HEK293 (cell line): ENCODE measurements around the gene MUSK.

Experiments
- CTCF ChIA-PET: fragments of 350-600 bp; formaldehyde crosslinking; extraction: SDS; loops from one replicate; lab custom pipeline; 2021; ENCODE audit warnings: antibody characterized with exemption; lab: Yijun Ruan, JAX
- POLR2A ChIA-PET: fragments of 300-600 bp; formaldehyde crosslinking; extraction: SDS; loops from one replicate; lab custom pipeline; 2020; ENCODE audit warnings: antibody characterized with exemption, inconsistent platforms; lab: Yijun Ruan, JAX
- H3K27ac ChIP-seq: fragments of 200-500 bp; sonication (Bioruptor generic); 2 replicates; pipeline ENCODE4 v1.5.1; 2014; ENCODE audit warnings: low read depth, low read length, control low read depth, inconsistent platforms; ENCODE audit errors: extremely low read depth
- H3K36me3 ChIP-seq, 2 experiments: fragments of 200-500 bp in 1 of 2; sonication (Bioruptor generic) in 1 of 2; 1 replicate in 1 of 2; 2 replicates in 1 of 2; pipeline ENCODE4 v1.5.1; 2014 to 2017; ENCODE audit warnings: inconsistent platforms in 2 of 2, low read length in 2 of 2; ENCODE audit not compliant: control insufficient read depth in 2 of 2, insufficient read depth in 1 of 2
- H3K4me1 ChIP-seq: fragments of 200-500 bp; sonication (Bioruptor generic); 2 replicates; pipeline ENCODE4 v1.5.1; 2014; ENCODE audit warnings: mild to moderate bottlenecking, low read length, inconsistent platforms; ENCODE audit not compliant: control insufficient read depth, insufficient read depth
- H3K4me3 ChIP-seq: 2 replicates; pipeline ENCODE4 v1.5.1; 2011; ENCODE audit warnings: low read depth, mild to moderate bottlenecking, control low read depth, low read length, moderate library complexity
- H3K9me3 ChIP-seq: fragments of 200-500 bp; sonication (Bioruptor generic); 2 replicates; pipeline ENCODE4 v1.5.1; 2014; ENCODE audit warnings: low read depth, low read length, inconsistent platforms; ENCODE audit not compliant: control insufficient read depth, insufficient read depth
- AEBP2 ChIP-seq: fragments of 450-650 bp; formaldehyde crosslinking; IDR thresholded peaks from 2 replicates; pipeline ENCODE4 v1.5.1; 2016; ENCODE audit warnings: missing biosample characterization, missing genetic modification characterization, borderline replicate concordance
- GLIS1 ChIP-seq: fragments of 450-650 bp; formaldehyde crosslinking; IDR thresholded peaks from 2 replicates; pipeline ENCODE4 v1.5.1; 2016; ENCODE audit warnings: missing biosample characterization, missing genetic modification characterization
- HOXC10 ChIP-seq: sonication (generic); formaldehyde crosslinking; IDR thresholded peaks from 2 replicates; pipeline ENCODE4 v1.8.1; 2023; ENCODE audit warnings: mild to moderate bottlenecking, missing genetic modification reagents
- IKZF3 ChIP-seq: fragments of 450-650 bp; IDR thresholded peaks from 2 replicates; pipeline ENCODE4 v1.5.0; 2018; ENCODE audit warnings: missing biosample characterization, mild to moderate bottlenecking, missing genetic modification characterization, moderate library complexity
- KLF16 ChIP-seq: fragments of 450-650 bp; formaldehyde crosslinking; IDR thresholded peaks from 2 replicates; pipeline ENCODE4 v1.5.1; 2017; ENCODE audit warnings: missing biosample characterization, missing genetic modification characterization
- SETDB1 ChIP-seq: IDR thresholded peaks from one replicate; pipeline ENCODE4 v1.6.1; 2017; ENCODE audit warnings: mild to moderate bottlenecking, low read length, moderate library complexity, mixed read lengths; ENCODE audit not compliant: insufficient read length
- ZBTB10 ChIP-seq: fragments of 450-650 bp; formaldehyde crosslinking; IDR thresholded peaks from 2 replicates; pipeline ENCODE4 v1.5.1; 2016; ENCODE audit warnings: missing biosample characterization, missing genetic modification characterization
- ZBTB26 ChIP-seq: fragments of 450-650 bp; formaldehyde crosslinking; optimal IDR thresholded peaks from 2 replicates; pipeline ENCODE3; 2016; ENCODE audit warnings: missing biosample characterization, mild to moderate bottlenecking, missing genetic modification characterization
- ZFP3 ChIP-seq: fragments of 450-650 bp; formaldehyde crosslinking; IDR thresholded peaks from 2 replicates; pipeline ENCODE4 v1.5.1; 2016; ENCODE audit warnings: low read depth, missing biosample characterization, missing genetic modification characterization
- ZFP41 ChIP-seq: fragments of 450-650 bp; formaldehyde crosslinking; IDR thresholded peaks from 2 replicates; pipeline ENCODE4 v1.5.1; 2016; ENCODE audit warnings: missing biosample characterization, missing genetic modification characterization, borderline replicate concordance
- ZIC2 ChIP-seq: fragments of 450-650 bp; formaldehyde crosslinking; IDR thresholded peaks from 2 replicates; pipeline ENCODE4 v1.5.1; 2016; ENCODE audit warnings: missing biosample characterization, missing genetic modification characterization
- ZNF223 ChIP-seq: fragments of 450-650 bp; formaldehyde crosslinking; IDR thresholded peaks from 2 replicates; pipeline ENCODE4 v1.5.1; 2016; ENCODE audit warnings: missing biosample characterization, missing genetic modification characterization
- ZNF23 ChIP-seq: fragments of 450-650 bp; formaldehyde crosslinking; IDR thresholded peaks from 2 replicates; pipeline ENCODE4 v1.5.1; 2016; ENCODE audit warnings: missing biosample characterization, missing genetic modification characterization, borderline replicate concordance
- ZNF274 ChIP-seq, 2 experiments: fragments of 200-500 bp in 1 of 2; fragments of 450-650 bp in 1 of 2; sonication (Bioruptor generic) in 1 of 2; formaldehyde crosslinking in 1 of 2; IDR thresholded peaks; 2 replicates each; pipeline versions ENCODE4 v1.5.1 to v1.6.1; 2014 to 2016; ENCODE audit warnings: borderline replicate concordance in 1 of 2, inconsistent platforms in 1 of 2, low read length in 1 of 2, missing biosample characterization in 1 of 2, missing genetic modification characterization in 1 of 2
- ZNF341 ChIP-seq: fragments of 450-650 bp; formaldehyde crosslinking; IDR thresholded peaks from 2 replicates; pipeline ENCODE4; 2016; ENCODE audit warnings: low read depth, missing biosample characterization, missing genetic modification characterization
- ZNF391 ChIP-seq: fragments of 450-650 bp; formaldehyde crosslinking; IDR thresholded peaks from 2 replicates; pipeline ENCODE4 v1.5.1; 2016; ENCODE audit warnings: low read depth, missing biosample characterization, missing genetic modification characterization, borderline replicate concordance
- ZNF521 ChIP-seq: fragments of 450-650 bp; formaldehyde crosslinking; IDR thresholded peaks from 2 replicates; pipeline ENCODE4 v1.5.1; 2017; ENCODE audit warnings: missing biosample characterization, mild to moderate bottlenecking, missing genetic modification characterization
- ZNF560 ChIP-seq: fragments of 450-650 bp; formaldehyde crosslinking; IDR thresholded peaks from 2 replicates; pipeline ENCODE4 v1.5.1; 2017; ENCODE audit warnings: missing biosample characterization, missing genetic modification characterization, borderline replicate concordance
- ZNF596 ChIP-seq: fragments of 450-650 bp; IDR thresholded peaks from 2 replicates; pipeline ENCODE4 v1.5.0; 2018; ENCODE audit warnings: missing biosample characterization, mild to moderate bottlenecking, missing genetic modification characterization, moderate library complexity
- ZNF654 ChIP-seq: fragments of 450-650 bp; formaldehyde crosslinking; IDR thresholded peaks from 2 replicates; pipeline ENCODE4 v1.5.1; 2016; ENCODE audit warnings: low read depth, missing biosample characterization, missing genetic modification characterization
- ZNF660 ChIP-seq: fragments of 450-650 bp; IDR thresholded peaks from 2 replicates; pipeline ENCODE4 v1.5.1; 2018; ENCODE audit warnings: missing biosample characterization, mild to moderate bottlenecking, missing genetic modification characterization
- ZNF664 ChIP-seq: fragments of 450-650 bp; formaldehyde crosslinking; IDR thresholded peaks from 2 replicates; pipeline ENCODE4 v1.5.1; 2016; ENCODE audit warnings: missing biosample characterization, missing genetic modification characterization
- ZNF843 ChIP-seq: fragments of 450-650 bp; formaldehyde crosslinking; IDR thresholded peaks from 2 replicates; pipeline ENCODE4 v1.5.1; 2016; ENCODE audit warnings: missing biosample characterization, missing genetic modification characterization
- ZXDB ChIP-seq: fragments of 450-650 bp; formaldehyde crosslinking; IDR thresholded peaks from 2 replicates; pipeline ENCODE4 v1.5.1; 2016; ENCODE audit warnings: missing biosample characterization, missing genetic modification characterization

Gene MUSK

GRCh38 chr9:110835404-110835803 lies 166.8 kb downstream of the MUSK start:
- Histone ChIP-seq H3K4me1 (no peaks in the 10 kb centered on the region), H3K9me3 (no peaks in the 10 kb centered on the region), H3K4me3 (no peak overlapping the region), H3K27ac (no peak overlapping the region), H3K36me3 (no peaks in the 10 kb centered on the region)
- ChIA-PET POLR2A (no interaction called here), CTCF (no interaction called here)
- TF ChIP-seq ZBTB10 (no peak), ZFP41 (tag by site-specific recombination) (no peak), ZNF23 (tag by site-specific recombination) (no peak), ZNF843 (tag by site-specific recombination) (no peak), ZXDB (tag by site-specific recombination) (no peak)

- Histone ChIP-seq H3K4me3 (no peak overlapping the region), H3K27ac (no peak overlapping the region), H3K9me3 (no peaks in the 10 kb centered on the region), H3K4me1 (no peaks in the 10 kb centered on the region), H3K36me3 (no peaks in the 10 kb centered on the region)
- POLR2A ChIA-PET, result no interaction called here
- TF ChIP-seq ZFP3, result no peak
- no peak for TF ChIP-seq ZNF223 (tag by site-specific recombination)
- TF ChIP-seq ZNF560, result no peak
- no peak for TF ChIP-seq ZNF654 (tag by site-specific recombination)
- CTCF ChIA-PET, result interaction anchor here (0.5 kb wide), 1 partner anchor 462 kb away, joined by 8 read pairs; no protein-coding TSS in a partner anchor
Measured at GRCh38 chr9:110835859-110836271, 167.3 kb downstream of the MUSK start.

GRCh38 chr9:110837401-110838005 lies 168.9 kb downstream of the MUSK start:
- Histone ChIP-seq H3K27ac (no peak overlapping the region), H3K36me3 (no peaks in the 10 kb centered on the region), H3K4me1 (no peaks in the 10 kb centered on the region), H3K9me3 (no peaks in the 10 kb centered on the region), H3K4me3 (no peak overlapping the region)
- ChIA-PET POLR2A (no interaction called here), CTCF (interaction anchor here (0.6 to 1.2 kb wide), 2 partner anchors 60 to 469 kb away, joined by 3 read pairs; no protein-coding TSS in a partner anchor)
- TF ChIP-seq ZNF341 (tag by site-specific recombination), result no peak
- no peak for TF ChIP-seq ZNF596 (tag by site-specific recombination)
- no peak for TF ChIP-seq GLIS1 (tag by site-specific recombination)
- no peak for TF ChIP-seq KLF16 (tag by site-specific recombination)
- TF ChIP-seq ZNF391 (tag by site-specific recombination), result no peak
- TF ChIP-seq ZNF521 (tag by site-specific recombination), result no peak
- TF ChIP-seq ZNF664, result no peak
- TF ChIP-seq HOXC10, result no peak
- no peak for TF ChIP-seq IKZF3 (tag by site-specific recombination)
- no peak for TF ChIP-seq ZNF660 (tag by site-specific recombination)
- TF ChIP-seq SETDB1, result no peak
- no peak for TF ChIP-seq AEBP2
- TF ChIP-seq ZIC2 (tag by site-specific recombination), result no peak
- no peak for TF ChIP-seq ZNF274 (IDR thresholded peaks at IDR 0.05; ENCODE audit: low read length)
- TF ChIP-seq ZNF274 (tag by site-specific recombination; IDR thresholded peaks at IDR 0.05; ENCODE audit: borderline replicate concordance), result no peak
- TF ChIP-seq ZBTB26, result no peak
